ENCODE measurements around the gene RBM47. TPM values are rescaled to one million over a fixed set of nuclear protein-coding genes. Genes with fewer than 3 reads are reported as not detected.

Gene RBM47
- total and polyA plus RNA-seq, 2 donors (not counting 1 experiment from before 2014, with no cell fraction given), result 5.6 to 12.9 TPM

- POLR2A ChIA-PET, result no interaction called here
- no peak for DNase-seq
- H3K9me3 Mint-ChIP-seq (ENCODE audit: insufficient read depth), result no peaks in the 10 kb centered on the region
- no peaks in the 10 kb centered on the region for H3K27me3 Mint-ChIP-seq
- peaks cover 0 to 8% of the 10 kb centered on the region in 2 donors for H3K4me1 ChIP-seq (ENCODE audit: control insufficient read depth in 2 of 2, insufficient read depth in 2 of 2, low read length in 2 of 2)
- no peak for ATAC-seq (ENCODE audit: low read depth)
- intact Hi-C loops (cut with micrococcal nuclease), result loop anchor here (10.0 kb wide), 1 partner anchor 88 kb away; no protein-coding TSS in a partner anchor
- no peak for TF ChIP-seq EZH2 (IDR thresholded peaks at IDR 0.05; ENCODE audit: borderline replicate concordance, insufficient read depth, low read depth, low read length, poor library complexity, severe bottlenecking)
- TF ChIP-seq, protein P1, sequence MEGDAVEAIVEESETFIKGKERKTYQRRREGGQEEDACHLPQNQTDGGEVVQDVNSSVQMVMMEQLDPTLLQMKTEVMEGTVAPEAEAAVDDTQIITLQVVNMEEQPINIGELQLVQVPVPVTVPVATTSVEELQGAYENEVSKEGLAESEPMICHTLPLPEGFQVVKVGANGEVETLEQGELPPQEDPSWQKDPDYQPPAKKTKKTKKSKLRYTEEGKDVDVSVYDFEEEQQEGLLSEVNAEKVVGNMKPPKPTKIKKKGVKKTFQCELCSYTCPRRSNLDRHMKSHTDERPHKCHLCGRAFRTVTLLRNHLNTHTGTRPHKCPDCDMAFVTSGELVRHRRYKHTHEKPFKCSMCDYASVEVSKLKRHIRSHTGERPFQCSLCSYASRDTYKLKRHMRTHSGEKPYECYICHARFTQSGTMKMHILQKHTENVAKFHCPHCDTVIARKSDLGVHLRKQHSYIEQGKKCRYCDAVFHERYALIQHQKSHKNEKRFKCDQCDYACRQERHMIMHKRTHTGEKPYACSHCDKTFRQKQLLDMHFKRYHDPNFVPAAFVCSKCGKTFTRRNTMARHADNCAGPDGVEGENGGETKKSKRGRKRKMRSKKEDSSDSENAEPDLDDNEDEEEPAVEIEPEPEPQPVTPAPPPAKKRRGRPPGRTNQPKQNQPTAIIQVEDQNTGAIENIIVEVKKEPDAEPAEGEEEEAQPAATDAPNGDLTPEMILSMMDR (IDR thresholded peaks at IDR 0.05), result no peak
- H3K9ac ChIP-seq (ENCODE audit: low read length), result no peak overlapping the region
- no peak overlapping the region for H3K4me2 ChIP-seq (replicated peaks; ENCODE audit: low read depth, low read length, poor library complexity, severe bottlenecking)
- peaks cover 16% of the 10 kb centered on the region for H3K4me1 Mint-ChIP-seq
- CTCF ChIA-PET, result no interaction called here
- H3K27ac ChIP-seq (ENCODE audit: low read length in 2 of 2), result no peak overlapping the region
- peaks cover 0 to 2% of the 10 kb centered on the region in 2 experiments for H3K36me3 ChIP-seq (replicated peaks in 1 of 2; ENCODE audit: control extremely low read depth in 1 of 2, control insufficient read depth in 1 of 2, extremely low read depth in 1 of 2, insufficient read depth in 2 of 2, low read length in 1 of 2)
- H4K20me1 ChIP-seq (ENCODE audit: control insufficient read depth, insufficient read depth, low read length, poor library complexity, severe bottlenecking), result no peaks in the 10 kb centered on the region
- H3K4me3 Mint-ChIP-seq, result no peak overlapping the region
- H3K4me3 ChIP-seq (ENCODE audit: control extremely low read depth in 1 of 5, extremely low read depth in 1 of 5, insufficient read depth in 1 of 5, low read depth in 2 of 5, low read length in 4 of 5), result no peak overlapping the region
- peaks cover 0 to 1% (median 0%) of the 10 kb centered on the region in 3 donors for H3K9me3 ChIP-seq (ENCODE audit: control extremely low read depth in 1 of 3, control insufficient read depth in 2 of 3, insufficient read depth in 1 of 3, low read length in 2 of 3)
- H2AFZ ChIP-seq (ENCODE audit: insufficient read depth, low read depth, low read length, poor library complexity, severe bottlenecking), result no peak overlapping the region
- WGBS (ENCODE audit: insufficient coverage), result no CpG with 5 or more reads among the region's 1 CpG
- H3K27ac Mint-ChIP-seq, result no peak overlapping the region
- H3K27me3 ChIP-seq (replicated peaks in 1 of 4; ENCODE audit: control extremely low read depth in 1 of 4, control insufficient read depth in 3 of 4, insufficient read depth in 4 of 4, low read length in 3 of 4), result no peaks in the 10 kb centered on the region
- no peaks in the 10 kb centered on the region for H3K79me2 ChIP-seq (ENCODE audit: control insufficient read depth, insufficient read depth, low read length)
Measured at GRCh38 chr4:40466789-40467188, 162.9 kb downstream of the RBM47 start.

- no peaks in the 10 kb centered on the region for H3K79me2 ChIP-seq (ENCODE audit: control insufficient read depth, insufficient read depth, low read length)
Measured at GRCh38 chr4:40462326-40462725, 167.3 kb downstream of the RBM47 start.

More at GRCh38 chr4:40462326-40462725, 167.3 kb downstream of the RBM47 start:
- Histone ChIP-seq H3K27ac (ENCODE audit: low read length in 2 of 2) (peak overlapping the region in 1 of 2 donors; percentile 8), H3K36me3 (replicated peaks in 1 of 2; ENCODE audit: control extremely low read depth in 1 of 2, control insufficient read depth in 1 of 2, extremely low read depth in 1 of 2, insufficient read depth in 2 of 2, low read length in 1 of 2) (peaks cover 0 to 2% of the 10 kb centered on the region in 2 experiments), H3K27me3 (replicated peaks in 1 of 4; ENCODE audit: control extremely low read depth in 1 of 4, control insufficient read depth in 3 of 4, insufficient read depth in 4 of 4, low read length in 3 of 4) (no peaks in the 10 kb centered on the region), H3K4me3 (ENCODE audit: control extremely low read depth in 1 of 5, extremely low read depth in 1 of 5, insufficient read depth in 1 of 5, low read depth in 2 of 5, low read length in 4 of 5) (no peak overlapping the region), H3K4me1 (ENCODE audit: control insufficient read depth in 2 of 2, insufficient read depth in 2 of 2, low read length in 2 of 2) (peaks cover 0 to 8% of the 10 kb centered on the region in 2 donors), H3K4me2 (replicated peaks; ENCODE audit: low read depth, low read length, poor library complexity, severe bottlenecking) (no peak overlapping the region), H3K9ac (ENCODE audit: low read length) (no peak overlapping the region), H4K20me1 (ENCODE audit: control insufficient read depth, insufficient read depth, low read length, poor library complexity, severe bottlenecking) (no peaks in the 10 kb centered on the region), H3K9me3 (ENCODE audit: control extremely low read depth in 1 of 3, control insufficient read depth in 2 of 3, insufficient read depth in 1 of 3, low read length in 2 of 3) (peaks cover 0 to 1% (median 0%) of the 10 kb centered on the region in 3 donors), H2AFZ (ENCODE audit: insufficient read depth, low read depth, low read length, poor library complexity, severe bottlenecking) (no peak overlapping the region)
- H3K27me3 Mint-ChIP-seq, result no peaks in the 10 kb centered on the region
- TF ChIP-seq, protein P1 (IDR thresholded peaks at IDR 0.05), result no peak
- no peak for TF ChIP-seq EZH2 (IDR thresholded peaks at IDR 0.05; ENCODE audit: borderline replicate concordance, insufficient read depth, low read depth, low read length, poor library complexity, severe bottlenecking)
- H3K4me3 Mint-ChIP-seq, result no peak overlapping the region
- ChIA-PET POLR2A (no interaction called here), CTCF (interaction anchor here (0.7 kb wide), 1 partner anchor 153 kb away, joined by 4 read pairs; no protein-coding TSS in a partner anchor)
- H3K9me3 Mint-ChIP-seq (ENCODE audit: insufficient read depth), result no peaks in the 10 kb centered on the region
- WGBS (ENCODE audit: insufficient coverage), result 31% methylated on average over 2 of the region's 5 CpGs
- peaks cover 16% of the 10 kb centered on the region for H3K4me1 Mint-ChIP-seq
- DNase-seq (peak; percentile 77), ATAC-seq (ENCODE audit: low read depth) (peak; percentile 82)
- intact Hi-C loops (cut with micrococcal nuclease), result loop anchor here (10.0 kb wide), 1 partner anchor 92 kb away; no protein-coding TSS in a partner anchor
- peak overlapping the region; percentile 47 for H3K27ac Mint-ChIP-seq

Measured in B cell (primary cell).